Stimulated activated CD4-positive, alpha-beta T cell treated with anti-CD3 and anti-CD28 coated beads, Interleukin-2, amount 100 ng/mL, for 4 hours (primary cell): ENCODE data around the gene CCDC9.
A peak's percentile ranks its signal among the peaks of the same experiment; 100 is the strongest.
"Not testable (repeated sequence)": the region's sequence is repeated elsewhere in the genome, so short reads cannot be mapped to it uniquely, and the experiment has no call there.

Source experiments
- DNase-seq: peaks from one replicate; pipeline ENCODE4 v3.0.0-alpha.2; 2020; ENCODE audit warnings: low read depth

The CCDC9 gene

GRCh38 chr19:47232422-47233211 lies 23.7 kb upstream of the CCDC9 start:
- DNase-seq: no peak

- no peak for DNase-seq
These were observed 20.2 kb upstream of the CCDC9 start for GRCh38 chr19:47236072-47236675.

- DNase-seq: no peak
These were observed 17.2 kb upstream of the CCDC9 start for GRCh38 chr19:47239152-47239551.

- no peak for DNase-seq
These were observed 16.6 kb upstream of the CCDC9 start for GRCh38 chr19:47239610-47240296.

- no peak for DNase-seq
These were observed 15.8 kb upstream of the CCDC9 start for GRCh38 chr19:47240556-47240955.

GRCh38 chr19:47240996-47241918 lies 15.1 kb upstream of the CCDC9 start:
- DNase-seq: peak; percentile 89

- DNase-seq: no peak
These were observed 14.3 kb upstream of the CCDC9 start for GRCh38 chr19:47241919-47242577.

GRCh38 chr19:47243364-47243775 lies 13.0 kb upstream of the CCDC9 start:
- DNase-seq: no peak

GRCh38 chr19:47243776-47244547 lies 12.4 kb upstream of the CCDC9 start:
- peak; percentile 86 for DNase-seq

- DNase-seq: peak; percentile 67
These were observed 8.9 kb upstream of the CCDC9 start for GRCh38 chr19:47247308-47247990.

- DNase-seq: not testable (repeated sequence)
These were observed 3.3 kb upstream of the CCDC9 start for GRCh38 chr19:47253016-47253415.

- no peak for DNase-seq
These were observed 2.9 kb upstream of the CCDC9 start for GRCh38 chr19:47253467-47253881.

- no peak for DNase-seq
These were observed 2.4 kb upstream of the CCDC9 start for GRCh38 chr19:47253970-47254369.

- peak; percentile 100 for DNase-seq
These were observed 527 bp downstream of the CCDC9 start for GRCh38 chr19:47256693-47257410.

GRCh38 chr19:47257411-47258169 lies 1.3 kb downstream of the CCDC9 start:
- no peak for DNase-seq

GRCh38 chr19:47258434-47258833 lies 2.1 kb downstream of the CCDC9 start:
- no peak for DNase-seq

- DNase-seq: no peak
These were observed 2.7 kb downstream of the CCDC9 start for GRCh38 chr19:47258895-47259555.

- no peak for DNase-seq
These were observed 4.2 kb downstream of the CCDC9 start for GRCh38 chr19:47260476-47260875.
